Glomerular visceral epithelial cell (primary cell): Measurements from ENCODE around the gene FNDC3B.
"Not testable (repeated sequence)": the region's sequence is repeated elsewhere in the genome, so short reads cannot be mapped to it uniquely, and the experiment has no call there.

Source experiments
- DNase-seq: peaks from one replicate; pipeline ENCODE4 v3.0.0-alpha.2; 2016; ENCODE audit errors: extremely low spot score

Gene FNDC3B

DNA sequence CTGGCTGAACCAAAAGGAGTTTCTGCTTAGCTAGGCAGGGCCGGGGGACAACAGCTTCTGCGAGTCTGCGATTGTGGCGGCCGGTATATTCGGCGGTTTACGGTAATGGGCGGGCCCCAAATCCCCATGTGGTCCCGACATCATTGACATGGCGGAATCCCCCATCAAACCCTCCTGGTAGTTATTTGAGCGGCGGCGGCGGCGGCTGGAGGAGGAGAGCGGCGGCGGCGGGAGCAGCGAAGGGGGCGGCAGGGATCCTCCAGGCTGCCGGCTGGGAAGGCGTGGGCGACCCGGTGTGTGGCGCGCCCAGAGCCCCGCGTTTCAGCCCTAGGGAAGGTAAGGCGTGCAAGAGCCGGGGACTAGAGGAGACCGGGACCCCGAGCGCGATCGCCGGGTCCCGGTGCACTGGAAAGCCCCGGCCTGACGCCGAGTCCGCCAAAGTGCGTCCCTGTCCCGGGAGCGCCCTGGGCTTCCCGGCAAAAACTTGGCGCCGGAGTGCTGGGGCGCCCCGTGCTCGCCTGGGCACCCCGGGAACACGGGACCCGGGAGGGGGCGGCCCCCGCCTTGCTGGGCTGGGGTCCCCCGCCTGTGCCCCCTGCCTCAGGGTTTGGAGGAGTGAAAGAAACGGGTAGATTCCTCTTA, at the start of gene FNDC3B:
TSS of gene FNDC3B (plus strand) at position 143 of the 642 bp plus-strand sequence. CDS start 72,902 bp downstream, outside the sequence.
- DNase-seq: peak; percentile 95

- not testable (repeated sequence) for DNase-seq
These were observed 49.1 kb upstream of the FNDC3B start for GRCh38 chr3:171990239-171990638.

DNA sequence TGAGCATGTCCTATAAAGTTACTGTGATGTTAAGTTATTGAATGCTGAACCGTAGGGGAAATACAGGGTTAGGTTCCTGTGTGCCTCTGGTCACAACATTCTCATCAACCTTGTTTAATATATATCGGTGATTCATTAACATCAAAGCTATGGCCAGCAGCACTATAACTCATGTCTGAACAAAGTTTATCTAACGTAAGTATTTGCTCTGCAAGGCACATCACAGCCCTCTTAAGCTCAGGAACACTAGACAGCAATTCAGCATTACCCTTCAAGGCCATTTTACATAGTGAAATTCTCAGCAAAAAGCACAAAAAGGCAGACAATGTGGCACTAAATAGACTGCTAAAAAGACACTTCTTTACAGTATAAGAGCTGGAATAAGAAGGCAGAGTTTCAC, 48.2 kb upstream of the FNDC3B start:
- no peak for DNase-seq

- peak; percentile 40 for DNase-seq
These were observed 44.5 kb upstream of the FNDC3B start for GRCh38 chr3:171994646-171995428.

DNA sequence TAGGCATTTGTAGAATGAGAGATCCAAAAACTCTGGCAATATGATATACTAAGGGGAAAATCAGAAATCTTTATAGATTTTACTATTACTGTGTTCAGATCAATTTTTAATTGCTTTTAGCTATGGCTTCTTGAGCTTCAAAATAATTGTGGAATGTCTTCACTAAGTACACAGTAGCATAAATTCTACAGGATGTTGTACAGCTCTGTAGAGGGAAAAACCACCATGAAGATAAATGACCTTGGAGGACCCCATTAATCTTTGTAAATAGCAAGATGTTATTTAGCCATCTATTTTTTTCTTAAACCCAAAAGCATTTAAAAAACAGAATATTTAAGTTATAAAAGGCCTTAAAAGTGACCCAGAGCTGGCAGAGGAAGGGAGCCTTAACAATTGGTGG, 43.9 kb upstream of the FNDC3B start:
- no peak for DNase-seq

- no peak for DNase-seq
These were observed 43.1 kb upstream of the FNDC3B start for GRCh38 chr3:171996178-171996817.

- DNase-seq: not testable (repeated sequence)
These were observed 40.6 kb upstream of the FNDC3B start for GRCh38 chr3:171998731-171999130.

DNA sequence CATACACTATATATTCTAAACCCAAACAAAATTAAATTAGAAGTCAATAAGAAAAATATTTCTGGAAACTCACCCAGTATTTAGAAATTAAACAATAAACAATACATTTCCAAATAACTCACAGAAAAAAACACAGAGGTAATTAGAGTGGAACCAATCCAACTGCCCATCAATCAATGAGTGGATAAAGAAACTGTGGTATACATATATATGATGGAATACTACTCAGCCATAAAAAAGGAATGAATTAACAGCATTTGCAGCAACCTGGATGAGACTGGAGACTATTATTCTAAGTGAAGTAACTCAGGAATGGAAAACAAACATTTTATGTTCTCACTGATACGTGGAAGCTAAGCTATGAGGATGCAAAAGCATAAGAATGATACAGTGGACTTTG, 37.8 kb upstream of the FNDC3B start:
- not testable (repeated sequence) for DNase-seq

DNA sequence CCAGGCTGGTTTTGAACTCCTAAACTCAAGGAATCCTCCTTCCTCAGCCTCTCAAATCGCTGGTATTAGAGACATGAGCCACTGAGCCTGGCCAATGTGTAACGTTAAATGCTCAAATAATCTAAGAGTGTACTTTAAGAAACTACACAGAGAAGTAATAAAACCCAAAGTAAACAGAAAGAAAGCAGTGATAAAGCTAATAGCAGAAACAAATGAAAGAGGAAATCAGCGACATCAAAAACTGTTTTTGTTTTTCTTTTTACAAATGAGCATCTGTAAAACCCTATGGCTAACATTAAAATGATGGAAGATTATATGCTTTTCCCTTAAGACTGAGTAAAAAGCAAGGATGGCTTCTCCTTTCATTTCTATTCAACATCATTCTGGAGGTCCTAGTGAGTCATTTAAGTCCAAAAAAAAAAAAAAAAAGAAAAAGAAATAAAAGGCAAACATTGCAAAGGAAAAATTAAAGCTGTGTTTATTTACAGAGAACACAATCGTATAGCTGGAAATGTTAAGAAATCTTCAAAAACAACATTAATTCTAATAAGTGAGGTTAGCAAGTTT, 36.8 kb upstream of the FNDC3B start:
- DNase-seq: no peak

DNA sequence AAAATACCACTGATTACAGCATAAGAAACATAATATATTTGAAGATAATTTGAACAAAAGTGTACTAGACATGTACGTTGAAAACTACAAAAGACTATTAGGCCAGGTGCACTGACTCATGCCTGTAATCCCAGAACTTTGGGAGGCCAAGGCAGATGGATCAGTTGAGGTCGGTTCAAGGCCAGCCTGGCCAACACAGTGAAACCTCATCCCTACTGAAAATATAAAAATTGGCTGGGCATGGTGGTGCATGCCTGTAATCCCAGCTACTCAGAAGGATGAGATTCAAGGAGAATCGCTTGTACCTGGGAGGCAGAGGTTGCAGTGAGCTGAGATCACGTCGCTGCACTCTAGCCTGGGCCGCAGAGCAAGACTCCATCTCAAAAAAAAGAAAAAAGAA, 36.2 kb upstream of the FNDC3B start:
- no peak for DNase-seq

GRCh38 chr3:172007065-172007370, 32.4 kb upstream of the FNDC3B start:
- no peak for DNase-seq

DNA sequence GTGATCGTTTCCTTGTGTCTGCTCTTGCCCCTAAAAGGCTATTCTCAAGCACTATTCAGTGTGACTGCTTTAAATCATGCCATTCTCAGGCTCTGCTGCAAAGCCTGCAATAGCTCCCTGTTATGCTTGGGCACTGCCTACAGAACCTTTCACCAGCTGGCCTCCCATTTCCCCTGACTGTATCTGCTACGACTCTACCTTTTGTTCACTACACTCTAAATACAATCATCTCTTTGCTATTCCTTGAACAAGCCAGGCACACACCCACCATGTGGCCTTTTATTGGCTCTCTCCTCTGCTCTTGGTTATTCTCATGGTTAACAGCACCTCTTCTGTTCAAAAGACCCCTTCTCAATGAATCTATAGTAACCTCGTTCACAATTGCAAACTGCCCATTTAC, 29.6 kb upstream of the FNDC3B start:
- no peak for DNase-seq

DNA sequence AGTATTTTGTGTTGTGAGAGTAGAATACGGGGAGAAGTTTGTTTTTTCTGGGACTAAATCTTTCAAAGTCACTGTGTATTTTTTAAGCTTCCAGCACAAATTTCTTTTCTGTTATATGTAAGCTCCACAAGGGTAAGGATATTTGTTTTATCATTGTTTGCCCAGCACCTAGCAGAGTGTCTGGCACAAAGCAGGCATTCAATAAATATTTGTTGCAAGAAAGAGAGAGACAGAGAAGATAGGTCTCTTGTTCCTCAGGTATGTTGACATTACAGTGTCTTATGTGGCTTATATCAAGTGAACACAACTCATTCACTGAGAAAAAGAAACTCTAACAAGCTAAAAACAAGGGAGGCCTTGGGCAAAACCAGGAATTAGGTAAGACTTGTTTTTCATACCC, 26.6 kb upstream of the FNDC3B start:
- no peak for DNase-seq

GRCh38 chr3:172014145-172014544, 25.2 kb upstream of the FNDC3B start:
- no peak for DNase-seq

DNA sequence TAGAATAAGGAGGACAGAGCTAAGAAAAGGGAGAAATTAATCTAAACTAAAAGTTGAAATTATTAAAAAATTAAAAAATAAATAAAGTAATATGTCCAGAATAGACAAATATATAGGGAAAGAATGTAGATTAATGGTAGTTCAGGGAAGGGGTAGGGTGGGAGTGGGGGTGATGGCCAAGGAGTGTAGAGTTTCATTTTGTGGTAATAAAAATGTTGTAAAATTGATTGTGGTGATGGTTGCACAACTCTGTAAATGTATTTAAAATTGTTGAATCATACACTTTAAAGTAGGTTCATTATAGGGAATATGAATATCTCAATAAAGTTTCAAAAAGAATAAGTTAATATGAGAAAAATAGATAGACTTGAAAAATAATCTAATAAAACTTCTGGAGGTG, 21.0 kb upstream of the FNDC3B start:
- no peak for DNase-seq

DNA sequence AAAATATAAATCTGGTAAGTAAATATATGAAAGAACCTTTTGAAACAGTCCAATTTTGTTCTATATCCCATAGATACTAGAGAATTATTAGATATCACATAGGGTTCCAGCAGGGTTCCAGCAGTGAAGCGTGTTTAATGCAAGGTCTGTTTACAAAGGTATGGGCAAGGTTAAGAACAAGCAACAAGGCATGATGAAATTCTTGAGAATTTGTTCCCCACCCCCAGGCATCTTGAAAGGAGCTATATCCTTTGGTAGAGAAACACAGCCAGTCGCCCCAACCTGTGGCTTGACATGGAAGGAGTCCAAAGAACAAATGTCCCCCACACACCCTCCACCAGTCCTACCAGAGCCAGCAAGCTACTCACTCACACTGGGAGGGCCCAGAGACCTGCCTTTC, 18.6 kb upstream of the FNDC3B start:
- no peak for DNase-seq

DNA sequence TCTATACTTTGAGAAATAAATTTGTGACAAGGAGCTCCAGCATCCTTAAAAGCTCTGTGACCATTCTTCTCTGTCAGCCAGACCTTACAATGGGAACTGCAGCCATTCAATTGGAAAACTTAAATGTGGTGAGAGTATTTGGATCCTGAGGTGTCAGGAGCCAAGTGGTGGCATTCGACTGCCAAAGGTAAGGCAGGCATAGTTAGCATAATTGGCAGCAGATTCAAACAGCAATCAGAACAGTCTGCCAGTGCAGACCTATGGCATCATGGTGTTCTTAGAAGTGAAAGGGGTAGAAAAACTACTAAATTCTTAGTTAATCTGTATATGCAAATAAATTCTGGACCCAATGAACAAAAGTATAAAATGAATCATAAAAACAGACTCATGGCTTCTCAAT, 18.2 kb upstream of the FNDC3B start:
- no peak for DNase-seq

GRCh38 chr3:172021859-172022258, 17.5 kb upstream of the FNDC3B start:
- DNase-seq: no peak

- no peak for DNase-seq
These were observed 15.5 kb upstream of the FNDC3B start for GRCh38 chr3:172023915-172024314.

DNA sequence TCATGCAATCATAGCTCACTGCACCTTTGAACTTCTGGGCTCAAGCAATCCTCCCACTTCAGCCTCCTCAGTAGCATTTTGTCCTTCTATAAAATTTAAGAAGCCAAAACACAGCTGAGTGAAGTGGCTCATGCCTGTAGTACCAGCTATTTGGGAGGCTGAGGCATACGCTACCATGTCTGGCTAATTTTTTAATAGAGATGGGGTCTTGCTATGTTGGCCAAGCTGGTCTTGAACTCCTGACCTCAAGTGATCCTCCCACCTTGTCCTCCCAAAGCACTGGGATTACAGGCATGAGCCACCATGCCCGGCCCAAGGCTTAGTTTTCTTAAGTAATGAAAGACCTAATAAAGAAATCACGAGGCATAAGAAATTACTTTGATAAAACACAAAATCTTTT, 14.7 kb upstream of the FNDC3B start:
- DNase-seq: no peak

DNA sequence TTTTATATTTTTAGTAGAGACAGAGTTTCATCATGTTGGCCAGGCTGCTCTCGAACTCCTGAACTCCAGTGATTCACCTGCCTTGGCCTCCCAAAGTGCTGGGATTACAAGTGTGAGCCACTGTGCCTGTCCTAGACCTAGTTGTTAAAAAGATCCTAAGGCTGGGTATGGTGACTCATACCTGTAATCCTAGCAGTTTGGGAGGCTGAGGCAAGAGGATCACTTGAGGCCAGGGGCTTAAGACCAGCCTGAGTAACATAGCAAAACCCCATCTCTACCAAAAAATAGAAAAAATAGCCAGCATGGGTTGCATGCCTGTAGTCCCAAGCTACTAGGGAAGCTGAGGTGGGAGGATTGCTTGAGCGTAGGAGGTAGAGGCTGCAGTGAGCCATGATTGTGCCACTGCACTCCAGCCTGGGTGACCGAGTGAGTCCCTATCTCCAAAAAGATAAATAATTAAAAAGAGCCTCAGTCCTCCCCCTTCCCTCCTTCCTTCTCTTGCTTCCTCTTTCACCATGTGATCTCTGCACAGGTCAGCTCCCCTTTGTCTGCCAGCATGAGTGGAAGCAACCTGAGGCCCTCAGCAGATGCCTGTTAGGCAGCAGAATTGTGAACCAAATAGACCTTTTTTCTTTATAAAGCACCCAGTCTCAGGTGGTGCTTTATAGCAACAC, 9.8 kb upstream of the FNDC3B start:
- no peak for DNase-seq

DNA sequence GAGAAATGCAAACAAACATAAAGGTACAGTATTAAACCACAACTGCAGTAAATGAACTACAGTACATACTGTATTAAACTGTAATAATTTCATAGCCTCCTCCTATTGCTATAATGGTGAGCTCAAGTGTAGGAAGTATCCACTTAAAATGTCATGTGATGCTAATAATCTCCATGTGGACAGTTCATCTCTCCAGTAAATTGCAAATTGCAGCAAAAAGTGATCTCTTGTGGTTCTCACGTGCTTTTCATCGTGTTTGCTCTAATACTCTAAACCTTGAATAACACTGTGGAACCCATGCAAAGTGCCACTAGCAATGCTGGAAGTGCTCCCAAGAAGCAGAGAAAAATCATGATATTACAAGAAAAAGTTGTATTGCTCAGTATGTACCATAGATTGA, 9.2 kb upstream of the FNDC3B start:
- DNase-seq: no peak
